Panc1 (cell line): ENCODE results near the gene PTPRN. TPM values are rescaled to one million over a fixed set of nuclear protein-coding genes. Genes with fewer than 3 reads are reported as not detected.

Experiments
- ATAC-seq: fragments of 200-7000 bp; cut with Tn5 transposase; 2 replicates; pipeline ENCODE4 v1.9.1; 2020; ENCODE audit warnings: mild to moderate bottlenecking, moderate library complexity
- BruUV-seq: library from RNA; stranded (reverse); fragments of 400-500 nt; replicated peaks from 2 replicates; lab custom pipeline; 2021; lab: Mats Ljungman, UMichigan
- CTCF ChIA-PET: fragments of 300-600 bp; sonication (Branson Sonifier 250); formaldehyde crosslinking; loops from one replicate; lab custom pipeline; 2022; ENCODE audit warnings: antibody characterized with exemption; lab: Charles Lee
- POLR2A ChIA-PET: fragments of 300-600 bp; sonication (Branson Sonifier 250); formaldehyde crosslinking; loops from one replicate; lab custom pipeline; 2022; ENCODE audit warnings: antibody characterized with exemption; lab: Charles Lee
- DNase-seq: peaks from one replicate; pipeline ENCODE4 v3.0.0-alpha.2; 2010; ENCODE audit warnings: low read depth, low spot score
- H3K27ac ChIP-seq: 2 replicates; pipeline ENCODE4 v1.5.1; 2011; ENCODE audit warnings: mild to moderate bottlenecking, low read length, inconsistent platforms
- H3K27me3 ChIP-seq: fragments of 200-500 bp; sonication (Bioruptor generic); 2 replicates; pipeline ENCODE4 v1.6.0; 2014; ENCODE audit warnings: low read length, inconsistent platforms; ENCODE audit not compliant: control insufficient read depth, insufficient read depth
- H3K36me3 ChIP-seq: fragments of 200-500 bp; sonication (Bioruptor generic); 2 replicates; pipeline ENCODE4 v1.5.1; 2014; ENCODE audit warnings: inconsistent platforms, mild to moderate bottlenecking, low read length, moderate library complexity; ENCODE audit not compliant: control insufficient read depth, insufficient read depth
- H3K4me1 ChIP-seq: 2 replicates; pipeline ENCODE4 v1.5.1; 2011; ENCODE audit warnings: inconsistent platforms, mild to moderate bottlenecking, low read length, moderate library complexity; ENCODE audit not compliant: control insufficient read depth, insufficient read depth
- H3K4me3 ChIP-seq, 2 experiments: 2 replicates each; pipeline ENCODE4 v1.5.1; 2011 to 2012; ENCODE audit warnings: low read depth in 2 of 2, low read length in 2 of 2, mild to moderate bottlenecking in 2 of 2, inconsistent platforms in 1 of 2, moderate library complexity in 1 of 2
- H3K9me3 ChIP-seq: fragments of 200-500 bp; sonication (Bioruptor generic); 2 replicates; pipeline ENCODE4 v1.5.1; 2014; ENCODE audit warnings: low read depth, mild to moderate bottlenecking, inconsistent platforms, low read length, moderate library complexity; ENCODE audit not compliant: control insufficient read depth, insufficient read depth
- POLR2AphosphoS5 ChIP-seq: IDR thresholded peaks from 2 replicates; pipeline ENCODE4 v1.6.1; 2012; ENCODE audit warnings: mild to moderate bottlenecking, low read depth, low read length, moderate library complexity
- REST ChIP-seq, 2 experiments: IDR thresholded peaks; 2 replicates each; pipeline ENCODE4 v1.6.1; 2011 to 2012; ENCODE audit warnings: low read depth in 2 of 2, control low read depth in 1 of 2, low read length in 1 of 2, mild to moderate bottlenecking in 1 of 2, moderate library complexity in 1 of 2; ENCODE audit not compliant: insufficient read depth in 1 of 2
- SIN3A ChIP-seq: IDR thresholded peaks from 2 replicates; pipeline ENCODE4 v1.6.1; 2012; ENCODE audit warnings: low read depth, mild to moderate bottlenecking, low read length, moderate library complexity, borderline replicate concordance; ENCODE audit not compliant: insufficient read depth
- TCF7L2 ChIP-seq: IDR thresholded peaks from 2 replicates; pipeline ENCODE4 v1.6.1; 2011; ENCODE audit warnings: mild to moderate bottlenecking, low read depth, low read length, inconsistent platforms
- in situ Hi-C: cut with HindIII; loops from 2 replicates; pipeline ENCODE4 v1.10.0; 2016; ENCODE audit warnings: low sequenced_read_pairs, low pct_unique_long_range_greater_than_20kb
- intact Hi-C: fragments of 100-400 bp; cut with micrococcal nuclease; formaldehyde crosslinking; loops from one replicate; pipeline ENCODE4 v1.10.0; 2022; ENCODE audit not compliant: unreplicated experiment
- total RNA-seq: library from RNA; stranded (reverse); gene quantifications from one replicate; pipeline ENCODE4 v1.2.1, GENCODE V29; 2021; ENCODE audit not compliant: unreplicated experiment
- TF ChIP-seq, protein P1 (sequence below): fragments of 450-650 bp; IDR thresholded peaks from 2 replicates; pipeline ENCODE4 v1.5.1; 2017; ENCODE audit warnings: mild to moderate bottlenecking

Gene PTPRN
- total RNA-seq, 1 experiment from 2014 or later = not detected

GRCh38 chr2:219272995-219273394, 36.2 kb downstream of the PTPRN start:
- intact Hi-C loops = no loop called here
- no peak for TF ChIP-seq TCF7L2
- no peak for TF ChIP-seq SIN3A
- no peak for TF ChIP-seq REST (IDR thresholded peaks at IDR 0.05; ENCODE audit: insufficient read depth in 1 of 2, low read depth in 2 of 2, low read length in 1 of 2)
- TF ChIP-seq, protein P1, sequence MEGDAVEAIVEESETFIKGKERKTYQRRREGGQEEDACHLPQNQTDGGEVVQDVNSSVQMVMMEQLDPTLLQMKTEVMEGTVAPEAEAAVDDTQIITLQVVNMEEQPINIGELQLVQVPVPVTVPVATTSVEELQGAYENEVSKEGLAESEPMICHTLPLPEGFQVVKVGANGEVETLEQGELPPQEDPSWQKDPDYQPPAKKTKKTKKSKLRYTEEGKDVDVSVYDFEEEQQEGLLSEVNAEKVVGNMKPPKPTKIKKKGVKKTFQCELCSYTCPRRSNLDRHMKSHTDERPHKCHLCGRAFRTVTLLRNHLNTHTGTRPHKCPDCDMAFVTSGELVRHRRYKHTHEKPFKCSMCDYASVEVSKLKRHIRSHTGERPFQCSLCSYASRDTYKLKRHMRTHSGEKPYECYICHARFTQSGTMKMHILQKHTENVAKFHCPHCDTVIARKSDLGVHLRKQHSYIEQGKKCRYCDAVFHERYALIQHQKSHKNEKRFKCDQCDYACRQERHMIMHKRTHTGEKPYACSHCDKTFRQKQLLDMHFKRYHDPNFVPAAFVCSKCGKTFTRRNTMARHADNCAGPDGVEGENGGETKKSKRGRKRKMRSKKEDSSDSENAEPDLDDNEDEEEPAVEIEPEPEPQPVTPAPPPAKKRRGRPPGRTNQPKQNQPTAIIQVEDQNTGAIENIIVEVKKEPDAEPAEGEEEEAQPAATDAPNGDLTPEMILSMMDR = no peak
- TF ChIP-seq POLR2AphosphoS5 = no peak
- DNase-seq (no peak), ATAC-seq (no peak)
- Histone ChIP-seq H3K27me3 (no peaks in the 10 kb centered on the region), H3K4me3 (no peak overlapping the region), H3K27ac (no peak overlapping the region), H3K9me3 (no peaks in the 10 kb centered on the region), H3K4me1 (peaks cover 25% of the 10 kb centered on the region), H3K36me3 (no peaks in the 10 kb centered on the region)
- in situ Hi-C loops = no loop called here
- no TSS peak for BruUV-seq
- POLR2A ChIA-PET = no interaction called here
- CTCF ChIA-PET = no interaction called here

DNA sequence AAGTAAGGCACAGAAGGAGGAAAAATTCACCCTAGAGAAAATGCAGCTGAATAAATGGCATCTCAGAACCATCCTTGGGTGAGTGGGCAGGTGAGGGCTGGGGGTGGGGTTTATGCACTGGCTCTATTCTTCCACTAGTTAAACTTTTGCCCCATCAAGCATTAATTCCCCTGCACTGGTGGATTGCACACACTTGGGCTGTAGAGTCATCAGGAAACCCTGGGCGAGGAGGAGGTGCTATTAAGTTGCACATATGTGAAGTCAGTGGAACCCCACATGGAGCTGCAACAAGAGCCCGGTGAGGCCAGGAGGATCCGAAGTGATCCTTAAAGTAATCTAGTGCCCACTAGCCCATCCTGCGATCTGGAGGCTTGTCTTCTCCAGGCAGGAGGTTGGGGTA, 36.8 kb downstream of the PTPRN start:
- POLR2A ChIA-PET = no interaction called here
- no peak for DNase-seq
- Histone ChIP-seq H3K4me3 (no peak overlapping the region), H3K36me3 (no peaks in the 10 kb centered on the region), H3K9me3 (no peaks in the 10 kb centered on the region), H3K27me3 (no peaks in the 10 kb centered on the region), H3K27ac (no peak overlapping the region), H3K4me1 (peaks cover 21% of the 10 kb centered on the region)
- ATAC-seq = no peak
- no peak for TF ChIP-seq SIN3A
- TF ChIP-seq, protein P1 = no peak
- TF ChIP-seq TCF7L2 = no peak
- TF ChIP-seq REST (IDR thresholded peaks at IDR 0.05; ENCODE audit: insufficient read depth in 1 of 2, low read depth in 2 of 2, low read length in 1 of 2) = no peak
- no peak for TF ChIP-seq POLR2AphosphoS5
- intact Hi-C loops (no loop called here), in situ Hi-C loops (no loop called here)
- CTCF ChIA-PET = no interaction called here
- BruUV-seq = no TSS peak
